Measurements from ENCODE around the gene ATF7.
"Not testable (repeated sequence)": the region's sequence is repeated elsewhere in the genome, so short reads cannot be mapped to it uniquely, and the experiment has no call there.

The ATF7 gene

GRCh38 chr12:53492188-53492587, 134.0 kb downstream of the ATF7 start:
- in situ Hi-C loops (cut with HindIII; ENCODE audit: low sequenced_read_pairs): no loop called here

GRCh38 chr12:53489242-53489864, 136.8 kb downstream of the ATF7 start:
- in situ Hi-C loops (cut with HindIII; ENCODE audit: low sequenced_read_pairs): no loop called here

GRCh38 chr12:53486736-53487487, 139.3 kb downstream of the ATF7 start:
- in situ Hi-C loops (cut with HindIII; ENCODE audit: low sequenced_read_pairs): no loop called here

DNA sequence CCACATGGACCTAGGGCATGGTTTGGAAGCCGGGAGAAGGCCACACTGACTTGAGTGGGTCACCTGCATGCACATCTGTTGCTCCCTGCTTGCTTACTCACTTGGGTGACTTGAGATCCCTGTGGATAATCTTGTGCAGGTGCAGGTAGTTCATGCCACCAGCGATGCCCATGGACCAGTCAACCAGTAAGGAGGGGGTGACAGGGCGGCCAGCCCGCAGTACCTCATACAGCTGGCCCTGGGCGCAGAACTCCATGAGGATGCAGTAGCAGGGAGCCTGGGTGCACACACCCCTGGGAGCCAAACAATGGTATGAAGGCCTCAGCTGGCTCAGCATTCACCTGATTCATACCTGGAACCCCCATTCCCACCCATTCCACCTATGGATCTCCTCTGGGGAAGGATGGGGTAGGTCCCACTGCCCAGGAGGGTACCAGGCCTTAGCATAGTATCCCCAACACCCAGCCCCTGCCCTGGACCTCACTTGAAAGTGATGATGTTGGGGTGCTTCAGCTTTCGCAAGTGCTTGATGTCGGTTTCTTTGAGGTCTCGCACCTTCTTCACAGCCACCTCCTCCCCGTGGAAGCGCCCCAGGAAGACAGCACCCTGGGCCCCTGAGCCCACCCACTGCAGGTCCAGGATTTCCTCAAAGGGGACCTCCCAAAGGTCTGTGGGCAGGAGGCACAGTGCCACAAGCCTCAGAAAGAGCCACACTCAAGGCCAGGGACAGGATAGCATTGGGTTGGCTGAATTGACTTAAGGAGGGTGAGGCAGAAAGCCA, 140.0 kb downstream of the ATF7 start:
- in situ Hi-C loops (cut with HindIII; ENCODE audit: low sequenced_read_pairs): no loop called here

- in situ Hi-C loops (cut with HindIII; ENCODE audit: low sequenced_read_pairs): no loop called here
These were observed 141.3 kb downstream of the ATF7 start for GRCh38 chr12:53484686-53485575.

GRCh38 chr12:53483979-53484377, 142.2 kb downstream of the ATF7 start:
- in situ Hi-C loops (cut with HindIII; ENCODE audit: low sequenced_read_pairs): no loop called here

DNA sequence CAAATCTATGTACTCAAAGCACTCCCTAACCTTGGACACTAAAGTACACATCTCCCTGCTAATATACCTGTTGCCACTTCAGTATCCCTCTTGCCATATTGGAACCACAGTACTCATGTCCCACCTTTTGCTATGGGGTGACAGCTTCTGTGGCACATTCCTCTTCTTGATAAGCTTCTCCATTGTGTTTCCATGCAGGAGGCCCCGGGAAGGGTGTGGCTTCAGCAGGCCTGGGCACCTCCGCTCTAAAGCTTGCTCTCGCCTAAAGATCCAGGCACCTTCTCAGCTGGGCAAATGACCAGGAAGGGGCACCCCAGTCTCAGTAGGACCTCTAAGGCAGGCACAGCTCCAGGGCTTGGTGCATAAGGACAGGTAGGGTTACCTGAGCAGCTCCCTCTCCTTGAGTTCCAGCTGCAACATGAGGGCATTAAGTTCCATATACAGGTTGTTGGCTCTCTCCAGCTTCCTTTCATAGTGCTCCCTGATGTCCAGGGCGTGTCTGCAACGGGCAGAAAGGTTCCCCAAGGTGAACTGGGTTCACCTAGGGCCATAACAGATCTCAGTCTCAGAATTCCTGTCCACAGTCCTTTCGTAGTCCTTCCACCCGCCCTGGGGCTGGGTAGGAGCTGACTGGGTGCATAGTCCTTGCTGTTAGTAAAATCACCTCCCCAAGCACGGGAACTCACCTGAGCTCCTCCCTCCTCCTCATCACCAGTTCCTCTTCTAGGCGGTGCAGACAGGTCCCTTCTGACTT, 142.8 kb downstream of the ATF7 start:
- in situ Hi-C loops (cut with HindIII; ENCODE audit: low sequenced_read_pairs): no loop called here

DNA sequence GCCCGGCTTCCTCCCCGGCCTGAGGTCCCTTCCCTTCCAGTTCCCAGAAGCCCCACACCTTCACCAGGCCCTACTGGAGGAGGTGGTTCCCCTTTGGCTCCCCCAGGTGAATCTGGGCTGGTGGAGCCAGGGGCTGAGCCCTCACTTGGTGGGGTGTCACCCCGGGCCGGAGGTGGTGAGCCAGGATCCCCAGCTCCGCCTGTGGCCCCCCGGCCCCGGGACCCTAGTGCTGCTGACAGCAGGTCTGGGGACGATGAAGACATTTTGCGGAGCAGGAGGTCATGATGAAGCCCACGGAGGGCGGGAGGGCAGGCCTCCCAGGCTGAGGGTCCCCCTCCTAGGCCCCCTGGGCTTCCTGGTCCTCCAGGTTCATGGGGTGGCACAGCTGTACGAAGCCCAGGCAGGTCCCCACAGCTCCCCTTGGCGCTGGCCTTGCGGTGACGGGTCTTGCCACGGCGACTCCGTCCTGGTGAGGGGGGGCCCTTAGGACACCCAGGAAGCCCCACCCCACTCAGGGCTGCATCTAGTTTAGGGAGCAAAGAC, 143.5 kb downstream of the ATF7 start:
- in situ Hi-C loops (cut with HindIII; ENCODE audit: low sequenced_read_pairs): no loop called here

DNA sequence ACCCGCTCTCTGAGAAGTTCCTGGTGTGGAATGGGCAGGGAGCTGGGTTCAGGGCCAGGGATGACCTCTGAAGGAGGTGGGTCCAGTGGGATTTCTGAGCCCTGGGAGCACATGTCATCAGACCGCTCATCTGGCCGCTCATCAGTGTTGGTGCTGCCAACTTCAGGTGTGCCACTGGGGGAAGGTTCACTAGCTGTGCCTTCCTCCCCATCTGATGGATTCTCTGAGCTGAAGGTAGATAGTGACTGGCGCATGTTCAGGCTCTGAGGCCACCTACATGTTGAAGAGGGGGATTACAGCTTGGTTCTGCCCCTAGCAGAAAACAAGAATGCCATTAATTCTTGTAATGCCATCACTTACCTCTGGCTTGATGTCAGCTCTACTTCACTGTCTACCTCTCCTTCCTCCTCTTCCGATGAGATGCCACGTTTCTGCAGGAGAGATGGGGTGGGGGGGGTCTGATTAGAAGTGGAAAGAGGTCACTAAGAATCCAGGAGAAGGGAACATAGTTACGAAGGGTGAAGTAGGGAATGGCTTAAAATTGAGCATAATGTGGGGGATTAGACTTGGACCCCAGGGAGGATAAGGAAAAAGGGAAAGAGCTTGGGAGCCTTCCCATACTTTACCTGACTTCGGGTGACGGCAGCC, 144.1 kb downstream of the ATF7 start:
- in situ Hi-C loops (cut with HindIII; ENCODE audit: low sequenced_read_pairs): no loop called here

- in situ Hi-C loops (cut with HindIII; ENCODE audit: low sequenced_read_pairs): not testable (repeated sequence)
These were observed 144.7 kb downstream of the ATF7 start for GRCh38 chr12:53481458-53481857.

DNA sequence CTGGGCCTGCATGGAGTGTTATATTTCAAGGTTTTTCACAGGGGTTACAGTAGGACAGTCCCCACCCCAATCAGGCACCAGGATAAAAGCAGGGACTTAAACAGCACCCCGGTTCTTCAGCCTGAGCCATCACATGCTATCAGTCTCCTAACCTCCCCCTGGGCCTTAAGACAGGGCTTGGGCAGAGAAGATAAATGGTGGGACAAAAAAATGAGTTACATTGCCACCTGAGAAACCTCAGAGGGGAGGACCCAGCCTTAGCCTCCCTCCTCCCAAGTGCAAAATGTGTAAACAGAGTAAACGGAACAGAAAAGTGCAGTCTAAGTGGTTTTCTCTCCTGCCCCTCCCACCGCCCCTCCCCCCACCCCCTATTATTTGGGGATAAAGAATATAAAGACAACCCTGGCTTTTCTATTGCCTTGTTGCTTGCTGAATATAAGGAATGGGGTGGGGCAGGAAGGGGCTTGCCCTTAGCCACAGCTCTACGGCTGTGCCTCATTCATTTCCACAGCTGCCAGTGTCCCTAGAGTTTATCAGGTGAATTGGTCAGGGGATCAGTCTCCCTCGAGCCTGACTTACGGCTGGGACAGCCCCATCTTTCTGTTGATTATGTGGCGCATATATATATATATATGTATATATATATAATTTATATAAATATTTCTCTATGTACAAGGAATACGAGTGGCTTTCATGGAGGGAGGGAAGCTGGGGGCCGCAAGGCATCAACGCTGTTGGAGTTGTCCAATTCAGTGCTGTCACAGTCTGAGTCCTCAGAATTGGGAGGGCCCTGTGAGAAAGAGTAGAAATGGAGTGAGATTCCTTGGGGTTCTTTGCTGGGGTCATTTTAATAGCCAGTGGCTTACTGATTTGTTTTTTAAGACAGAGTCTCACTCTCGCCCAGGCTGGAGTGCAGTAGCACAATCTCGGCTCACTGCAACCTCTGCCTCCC, 145.4 kb downstream of the ATF7 start:
- in situ Hi-C loops (cut with HindIII; ENCODE audit: low sequenced_read_pairs): no loop called here

- in situ Hi-C loops (cut with HindIII; ENCODE audit: low sequenced_read_pairs): no loop called here
These were observed 146.9 kb downstream of the ATF7 start for GRCh38 chr12:53479331-53479730.

- in situ Hi-C loops (cut with HindIII; ENCODE audit: low sequenced_read_pairs): no loop called here
These were observed 147.3 kb downstream of the ATF7 start for GRCh38 chr12:53478865-53479264.

DNA sequence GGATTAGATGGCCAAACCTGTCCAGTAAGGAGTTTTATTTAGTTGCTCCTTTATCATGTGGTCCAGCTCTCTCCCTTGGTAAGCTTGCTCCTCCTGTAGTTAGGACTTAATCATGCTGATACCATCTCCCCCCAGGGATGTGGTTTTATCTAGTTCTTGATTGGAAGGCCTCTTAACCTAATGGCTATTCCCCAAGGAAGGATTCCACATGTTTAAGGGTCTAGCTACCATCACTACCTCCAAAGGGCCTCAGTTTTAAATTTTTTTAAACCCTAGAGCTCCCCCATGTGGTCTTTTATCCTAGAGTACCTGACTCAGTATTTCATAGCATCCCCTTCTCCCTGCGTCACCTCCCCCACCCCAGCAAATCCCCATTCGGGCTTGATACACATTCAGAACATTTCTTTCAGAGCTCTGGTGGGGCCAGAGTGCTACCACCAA, 149.4 kb downstream of the ATF7 start:
- in situ Hi-C loops (cut with HindIII; ENCODE audit: low sequenced_read_pairs): no loop called here

GRCh38 chr12:53474819-53475218, 151.4 kb downstream of the ATF7 start:
- in situ Hi-C loops (cut with HindIII; ENCODE audit: low sequenced_read_pairs): loop anchor here (5.0 kb wide), 1 partner anchor 37 kb away; no protein-coding TSS in a partner anchor

DNA sequence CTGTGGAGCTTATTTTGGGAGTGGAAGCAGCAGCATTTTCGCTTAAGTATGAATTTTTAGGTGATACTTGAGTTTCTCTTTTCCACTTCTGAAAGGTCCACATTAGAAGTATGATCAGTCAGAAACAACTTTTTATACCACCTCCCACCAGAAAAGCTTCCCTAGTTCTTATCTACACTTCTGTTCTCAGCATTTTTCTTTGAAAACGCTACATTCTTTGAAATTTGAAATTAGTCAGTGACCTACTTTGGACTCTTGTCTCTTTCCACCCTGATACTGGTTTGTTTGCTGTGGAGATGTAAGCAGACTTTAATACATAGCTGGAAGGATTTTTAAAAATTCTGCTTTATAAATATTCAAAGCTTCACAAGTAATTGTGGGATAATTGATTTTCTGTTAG, 152.1 kb downstream of the ATF7 start:
- in situ Hi-C loops (cut with HindIII; ENCODE audit: low sequenced_read_pairs): loop anchor here (5.0 kb wide), 1 partner anchor 38 kb away; no protein-coding TSS in a partner anchor

GRCh38 chr12:53472056-53472582, 154.1 kb downstream of the ATF7 start:
- in situ Hi-C loops (cut with HindIII; ENCODE audit: low sequenced_read_pairs): loop anchor here (5.0 kb wide), 1 partner anchor 40 kb away; no protein-coding TSS in a partner anchor

DNA sequence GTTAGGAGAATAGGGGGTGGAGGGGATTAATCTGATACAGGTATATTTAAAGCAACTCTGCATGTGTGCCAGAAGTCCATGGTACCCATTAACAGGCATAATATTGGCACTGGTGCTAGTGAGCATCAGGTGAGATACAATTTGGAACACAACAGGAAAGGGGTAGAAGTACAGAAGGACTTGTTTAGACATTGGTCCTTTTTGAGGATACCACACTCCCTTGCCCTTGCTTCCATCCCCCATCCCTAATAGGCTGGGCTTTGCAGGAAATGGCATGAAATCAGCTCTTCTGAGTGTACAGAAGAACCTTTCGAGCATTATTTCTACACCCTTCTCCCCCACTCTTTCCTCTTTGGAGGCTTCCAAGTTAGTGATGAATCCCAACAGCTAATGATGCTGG, 157.9 kb downstream of the ATF7 start:
- in situ Hi-C loops (cut with HindIII; ENCODE audit: low sequenced_read_pairs): no loop called here

All from endothelial cell of hepatic sinusoid (primary cell).